Measurements from ENCODE around the gene RDH13. TPM values are rescaled to one million over a fixed set of nuclear protein-coding genes. Genes with fewer than 3 reads are reported as not detected.

RDH13 gene
- total RNA-seq, 4 donors from 2014 or later = 93.2 to 146 (median 134) TPM

DNA sequence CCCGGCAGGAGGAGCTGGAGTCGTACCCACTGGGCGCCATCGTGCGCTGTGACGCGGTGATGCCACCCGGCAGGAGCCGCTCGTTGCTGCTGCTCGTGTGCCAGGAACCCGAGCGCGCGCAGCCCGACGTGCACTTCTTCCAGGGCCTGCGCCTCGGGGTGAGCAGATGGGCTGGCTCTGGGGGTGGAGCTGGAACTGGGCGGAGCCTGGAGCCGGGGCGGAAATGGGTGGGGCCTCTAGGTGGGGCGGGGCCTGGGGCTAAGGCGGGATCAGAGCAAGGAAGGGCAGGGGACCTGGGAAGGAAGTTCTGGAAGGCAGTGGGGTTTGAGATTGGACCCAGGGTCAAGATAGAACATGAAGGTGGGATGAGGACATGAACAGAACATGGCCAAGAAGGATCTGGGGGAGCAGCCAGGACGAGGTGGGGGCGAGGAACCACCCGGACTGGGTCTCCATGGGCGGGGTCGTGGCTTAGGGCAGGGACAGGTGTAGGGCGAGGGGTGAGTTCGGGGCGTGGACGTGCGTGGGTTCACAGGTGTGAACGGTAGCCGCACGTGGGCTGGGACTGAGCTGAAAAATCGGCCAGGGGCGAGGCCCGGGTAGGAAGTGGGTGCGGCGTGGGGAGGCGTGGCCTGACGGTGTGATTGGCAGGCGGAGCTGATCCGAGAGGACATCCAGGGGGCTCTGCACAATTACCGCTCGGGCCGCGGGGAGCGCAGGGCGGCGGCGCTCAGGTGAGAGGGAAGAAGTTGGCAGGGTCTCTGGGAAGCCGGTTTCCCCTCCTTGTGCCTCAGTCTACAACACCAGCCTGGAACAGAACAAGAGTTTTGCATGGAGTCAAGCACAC is 17.4 kb upstream of the RDH13 start:
- intact Hi-C loops (cut with DNase I; ENCODE audit: low total_unique reads) = no loop called here
- no peak overlapping the region for H3K4me3 ChIP-seq (ENCODE audit: low read depth, poor library complexity, severe bottlenecking)
- DNase-seq (ENCODE audit: low spot score in 2 of 2) = no peak
- WGBS, 2 donors = 5% methylated on average over 47 to 52 of the region's 55 CpGs
- no peak for TF ChIP-seq POLR2A (IDR thresholded peaks at IDR 0.05)
- TF ChIP-seq, protein P1, sequence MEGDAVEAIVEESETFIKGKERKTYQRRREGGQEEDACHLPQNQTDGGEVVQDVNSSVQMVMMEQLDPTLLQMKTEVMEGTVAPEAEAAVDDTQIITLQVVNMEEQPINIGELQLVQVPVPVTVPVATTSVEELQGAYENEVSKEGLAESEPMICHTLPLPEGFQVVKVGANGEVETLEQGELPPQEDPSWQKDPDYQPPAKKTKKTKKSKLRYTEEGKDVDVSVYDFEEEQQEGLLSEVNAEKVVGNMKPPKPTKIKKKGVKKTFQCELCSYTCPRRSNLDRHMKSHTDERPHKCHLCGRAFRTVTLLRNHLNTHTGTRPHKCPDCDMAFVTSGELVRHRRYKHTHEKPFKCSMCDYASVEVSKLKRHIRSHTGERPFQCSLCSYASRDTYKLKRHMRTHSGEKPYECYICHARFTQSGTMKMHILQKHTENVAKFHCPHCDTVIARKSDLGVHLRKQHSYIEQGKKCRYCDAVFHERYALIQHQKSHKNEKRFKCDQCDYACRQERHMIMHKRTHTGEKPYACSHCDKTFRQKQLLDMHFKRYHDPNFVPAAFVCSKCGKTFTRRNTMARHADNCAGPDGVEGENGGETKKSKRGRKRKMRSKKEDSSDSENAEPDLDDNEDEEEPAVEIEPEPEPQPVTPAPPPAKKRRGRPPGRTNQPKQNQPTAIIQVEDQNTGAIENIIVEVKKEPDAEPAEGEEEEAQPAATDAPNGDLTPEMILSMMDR (IDR thresholded peaks at IDR 0.05) = no peak

DNA sequence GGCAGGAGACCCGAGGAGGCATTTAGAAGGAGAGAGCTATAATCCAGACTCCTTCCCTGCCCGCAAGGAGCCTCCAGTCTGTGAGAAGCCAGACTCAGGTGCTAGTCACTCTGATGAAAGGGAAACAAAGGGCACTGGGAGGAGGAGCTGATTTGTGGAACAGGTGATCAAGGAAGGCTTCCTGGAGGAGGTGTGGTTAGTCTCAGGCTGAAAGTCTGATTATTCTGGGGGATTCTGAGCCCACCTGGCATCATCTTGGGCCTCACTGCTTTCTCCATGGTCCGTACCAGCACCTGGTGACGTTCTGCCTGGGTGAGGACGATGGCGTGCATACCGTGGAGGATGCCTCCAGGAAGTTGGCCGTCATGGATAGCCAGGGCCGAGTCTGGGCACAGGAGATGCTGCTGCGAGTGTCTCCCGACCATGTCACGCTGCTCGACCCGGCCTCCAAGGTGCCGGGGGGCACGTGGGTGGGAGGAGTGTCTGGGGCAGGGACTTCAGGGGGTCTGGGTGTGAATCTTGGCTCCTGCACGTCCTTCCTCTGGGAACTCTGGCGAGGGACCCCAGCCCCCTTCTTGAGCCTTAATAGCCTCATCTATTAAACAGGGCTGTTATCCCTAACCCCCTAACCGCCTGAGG is 16.6 kb upstream of the RDH13 start:
- intact Hi-C loops (cut with DNase I; ENCODE audit: low total_unique reads) = no loop called here
- H3K4me3 ChIP-seq (ENCODE audit: low read depth, poor library complexity, severe bottlenecking) = no peak overlapping the region
- DNase-seq (ENCODE audit: low spot score in 2 of 2) = no peak
- TF ChIP-seq, protein P1 (IDR thresholded peaks at IDR 0.05) = no peak
- no peak for TF ChIP-seq POLR2A (IDR thresholded peaks at IDR 0.05)
- 70 to 76% methylated on average over 15 to 19 of the region's 19 CpGs for WGBS, 2 donors

DNA sequence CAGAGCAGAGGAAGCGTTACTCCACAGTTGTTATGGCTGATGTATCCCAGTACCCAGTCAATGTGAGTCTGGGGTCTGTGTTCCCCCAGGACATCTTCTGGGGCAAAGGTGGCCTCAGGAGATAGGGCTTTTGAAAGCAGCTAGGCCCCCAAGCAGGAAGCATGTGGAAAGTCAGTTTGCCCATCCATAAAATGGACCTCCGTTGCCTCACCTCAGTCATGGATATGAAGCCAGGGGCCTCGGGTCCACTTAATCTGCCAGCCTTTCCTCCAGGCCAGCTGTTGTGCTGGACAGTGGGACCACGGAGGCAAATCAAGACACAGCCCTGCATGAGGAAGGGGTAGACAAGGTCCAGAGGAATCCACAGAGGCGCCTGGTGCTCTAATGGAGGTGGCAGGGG is 16.0 kb upstream of the RDH13 start:
- no peak for TF ChIP-seq POLR2A (IDR thresholded peaks at IDR 0.05)
- TF ChIP-seq, protein P1 (IDR thresholded peaks at IDR 0.05) = no peak
- H3K4me3 ChIP-seq (ENCODE audit: low read depth, poor library complexity, severe bottlenecking) = no peak overlapping the region

DNA sequence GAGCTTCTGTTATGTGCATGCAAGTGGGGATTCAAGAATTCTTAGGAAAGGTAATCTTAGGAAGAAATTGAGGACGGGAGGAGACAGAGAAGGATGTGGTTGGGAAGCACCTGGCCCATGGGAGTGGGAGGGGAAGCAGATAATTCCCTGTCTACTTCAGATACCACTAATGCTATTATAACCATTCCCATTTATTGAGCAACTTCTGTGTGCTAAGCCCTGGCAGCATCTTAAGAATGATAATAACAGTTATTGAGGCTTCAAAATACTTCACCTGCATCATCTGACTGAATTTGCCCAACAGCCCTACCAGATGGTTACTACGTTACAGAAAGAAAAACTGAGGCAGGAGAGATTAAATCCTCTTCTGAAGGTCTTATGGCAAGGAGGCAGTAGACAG is 14.2 kb upstream of the RDH13 start:
- no peak for DNase-seq (ENCODE audit: low spot score in 2 of 2)
- H3K4me3 ChIP-seq (ENCODE audit: low read depth, poor library complexity, severe bottlenecking) = no peak overlapping the region
- intact Hi-C loops (cut with DNase I; ENCODE audit: low total_unique reads) = no loop called here
- TF ChIP-seq, protein P1 (IDR thresholded peaks at IDR 0.05) = no peak
- TF ChIP-seq POLR2A (IDR thresholded peaks at IDR 0.05) = no peak
- whole genome bisulfite sequencing, 2 donors = 73 to 81% methylated on average over 2 of the region's 2 CpGs

More for the DNA sequence above, 16.0 kb upstream of the RDH13 start:
- WGBS, 2 donors = 85 to 91% methylated on average over 5 of the region's 5 CpGs
- intact Hi-C loops (cut with DNase I; ENCODE audit: low total_unique reads) = no loop called here
- no peak for DNase-seq (ENCODE audit: low spot score in 2 of 2)

DNA sequence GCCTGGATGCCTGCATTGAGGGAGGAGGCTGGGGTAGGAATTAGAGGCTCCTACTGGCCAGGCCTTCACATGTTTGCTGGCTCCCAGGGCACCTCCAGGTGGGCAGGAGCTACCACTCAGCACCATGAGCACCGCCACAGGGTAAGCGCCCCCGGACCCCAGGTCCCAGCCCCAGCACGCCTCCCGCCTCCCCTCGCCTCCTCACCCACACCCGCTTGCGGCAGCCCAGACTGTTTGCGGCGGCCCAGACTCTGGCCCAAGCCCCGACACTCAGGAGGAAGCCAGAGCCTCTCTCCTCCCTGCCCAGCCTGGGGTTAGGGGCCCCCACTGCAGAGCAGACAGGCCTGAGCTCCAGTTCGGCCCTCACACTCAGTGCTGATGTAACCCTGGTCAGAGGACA is 13.4 kb upstream of the RDH13 start:
- no peak for TF ChIP-seq POLR2A (IDR thresholded peaks at IDR 0.05)
- TF ChIP-seq, protein P1 (IDR thresholded peaks at IDR 0.05) = no peak
- intact Hi-C loops (cut with DNase I; ENCODE audit: low total_unique reads) = no loop called here
- 59 to 71% methylated on average over 1 to 12 of the region's 12 CpGs for WGBS, 2 donors
- no peak overlapping the region for H3K4me3 ChIP-seq (ENCODE audit: low read depth, poor library complexity, severe bottlenecking)
- DNase-seq (ENCODE audit: low spot score in 2 of 2) = no peak

Data from lower leg skin (tissue), 4 donors.